Activated T-cell treated with anti-CD3 and anti-CD28 coated beads for 4 hours (primary cell): Measurements from ENCODE around the gene FRMD1.

ENCODE experiments used
- DNase-seq: peaks from one replicate; pipeline ENCODE4 v3.0.0-alpha.2; 2020

FRMD1 gene

GRCh38 chr6:168075787-168076202, 3.2 kb downstream of the FRMD1 start:
- DNase-seq = no peak

GRCh38 chr6:168075216-168075615, 3.8 kb downstream of the FRMD1 start:
- no peak for DNase-seq

- DNase-seq = no peak
These were observed 4.9 kb downstream of the FRMD1 start for GRCh38 chr6:168073937-168074730.

GRCh38 chr6:168072730-168073129, 6.3 kb downstream of the FRMD1 start:
- DNase-seq = no peak

DNA sequence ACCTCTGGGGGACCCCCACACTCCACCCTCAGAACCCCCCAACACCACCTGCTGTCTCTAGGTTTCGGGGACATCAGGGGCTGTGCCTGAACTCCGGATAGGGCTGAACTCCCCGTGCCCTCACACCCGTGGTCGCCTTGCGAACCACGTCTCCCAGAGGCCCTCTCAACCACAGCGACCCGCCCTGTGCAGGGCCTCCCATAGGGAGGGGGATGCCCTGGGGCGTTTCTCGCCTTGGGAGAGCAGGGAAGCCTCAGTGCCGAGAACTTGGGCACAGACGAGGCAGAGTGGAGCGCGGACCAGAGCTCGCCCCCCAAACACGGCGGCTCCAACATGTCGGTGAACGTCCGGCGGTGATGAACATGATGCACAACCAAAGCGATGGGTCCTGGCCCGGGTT, 6.8 kb downstream of the FRMD1 start:
- DNase-seq = no peak

GRCh38 chr6:168071620-168072019, 7.4 kb downstream of the FRMD1 start:
- DNase-seq = no peak

GRCh38 chr6:168070804-168071203, 8.2 kb downstream of the FRMD1 start:
- DNase-seq = no peak

DNA sequence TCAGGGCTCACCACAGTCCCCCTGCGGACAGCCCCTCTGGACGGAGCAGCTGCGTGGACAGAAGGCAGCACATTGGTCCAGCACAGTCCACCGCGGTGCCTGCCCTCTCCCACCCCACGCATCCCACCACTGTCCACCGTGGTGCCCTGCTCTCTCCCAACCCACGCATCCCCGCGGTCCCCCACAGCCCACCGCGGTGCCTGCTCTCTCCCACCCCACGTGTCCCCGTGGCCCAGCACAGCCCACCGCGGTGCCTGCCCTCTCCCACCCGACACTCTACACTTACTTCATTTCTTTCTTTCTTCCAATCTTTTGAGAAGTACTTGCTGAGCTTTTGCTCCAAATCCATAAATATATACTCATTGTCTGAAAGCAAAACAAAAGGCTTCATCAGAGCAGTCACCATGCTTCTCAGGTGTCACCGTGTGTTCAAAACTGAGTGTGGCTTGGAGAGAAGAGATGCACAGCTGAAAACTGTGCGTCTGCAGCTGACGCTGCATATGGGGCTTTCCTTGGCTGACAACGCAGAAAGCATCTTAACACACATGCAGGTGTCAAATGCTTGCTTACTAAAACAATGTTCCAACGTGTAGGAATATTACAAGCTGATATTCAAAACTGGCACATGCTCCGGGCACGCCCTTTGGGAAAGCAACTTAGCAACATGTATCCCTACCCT, 11.8 kb downstream of the FRMD1 start:
- DNase-seq = no peak

- DNase-seq = no peak
These were observed 14.7 kb downstream of the FRMD1 start for GRCh38 chr6:168064226-168064807.

DNA sequence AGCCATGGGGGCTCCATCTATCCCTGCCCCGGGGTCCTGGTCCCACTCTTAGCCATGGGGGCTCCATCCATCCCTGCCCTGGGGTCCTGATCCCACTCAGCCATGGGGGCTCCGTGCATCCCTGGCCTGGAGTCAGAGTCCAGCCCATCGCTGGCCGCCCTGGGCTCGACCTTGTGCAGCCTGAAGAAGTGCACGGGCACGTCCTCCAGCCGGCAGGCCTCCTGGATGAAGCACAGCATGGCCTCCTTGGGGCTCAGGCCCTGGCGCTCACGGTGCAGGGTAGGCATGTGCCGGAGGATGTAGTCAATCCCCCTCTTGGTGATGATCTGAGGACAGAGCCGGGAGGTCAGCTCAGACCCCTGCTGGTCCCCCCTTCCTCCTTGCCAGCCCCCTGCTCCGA, 15.6 kb downstream of the FRMD1 start:
- DNase-seq = no peak

- no peak for DNase-seq
These were observed 16.4 kb downstream of the FRMD1 start for GRCh38 chr6:168062346-168063289.

- DNase-seq = no peak
These were observed 17.5 kb downstream of the FRMD1 start for GRCh38 chr6:168061269-168062210.

GRCh38 chr6:168060521-168060931, 18.5 kb downstream of the FRMD1 start:
- no peak for DNase-seq

GRCh38 chr6:168058691-168059551, 20.1 kb downstream of the FRMD1 start:
- DNase-seq = no peak

DNA sequence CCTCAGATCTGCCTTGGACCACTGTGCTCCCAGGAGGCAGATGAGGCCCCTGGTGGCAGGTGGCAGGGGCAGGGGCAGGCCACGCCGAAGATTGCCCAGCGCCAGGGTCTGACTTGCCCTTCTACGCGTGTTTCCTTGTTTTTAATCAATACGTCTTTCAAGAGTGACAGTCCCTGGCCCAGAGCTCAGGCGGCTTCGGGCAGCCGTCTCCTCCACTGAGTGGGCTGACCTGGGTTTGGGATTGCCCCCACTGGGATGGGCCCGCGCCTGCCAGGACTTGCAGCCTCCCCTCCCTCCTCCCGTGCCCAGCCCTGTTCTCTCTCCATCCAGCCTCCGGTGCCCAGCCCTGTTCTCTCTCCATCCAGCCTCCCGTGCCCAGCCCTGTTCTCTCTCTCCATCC, 21.2 kb downstream of the FRMD1 start:
- no peak for DNase-seq

DNA sequence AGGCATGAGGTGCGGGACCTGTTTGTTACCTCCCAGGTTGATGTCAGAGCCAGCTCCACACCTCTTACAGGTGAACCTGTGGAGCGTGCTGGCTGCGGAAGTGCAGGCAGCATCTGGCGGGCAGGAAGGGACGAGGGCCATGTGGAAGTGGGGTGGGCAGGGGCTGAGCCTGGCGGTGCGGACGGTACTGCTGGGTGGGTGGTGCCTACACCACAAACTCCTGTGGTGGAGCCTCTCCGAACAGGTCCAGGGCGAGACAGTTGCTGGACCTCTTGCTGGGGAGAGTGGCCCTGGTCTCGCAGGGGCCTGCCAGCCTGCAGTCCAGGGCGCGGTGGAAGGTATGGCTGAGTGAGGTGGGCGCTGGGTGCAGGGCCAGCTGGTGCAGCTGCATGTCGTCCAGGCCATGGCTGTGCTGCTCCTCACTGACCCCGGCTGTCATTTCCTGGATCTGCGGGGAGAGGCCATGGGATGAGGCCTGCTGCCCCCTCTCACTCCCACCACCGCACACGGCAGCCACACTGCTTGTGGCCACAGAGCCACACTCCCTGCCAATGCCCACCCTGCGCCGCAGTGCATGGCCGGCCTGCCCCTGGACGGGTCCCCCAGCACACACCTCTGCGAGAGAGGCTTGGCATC, 22.0 kb downstream of the FRMD1 start:
- DNase-seq = no peak

- DNase-seq = no peak
These were observed 23.1 kb downstream of the FRMD1 start for GRCh38 chr6:168055696-168056489.

DNA sequence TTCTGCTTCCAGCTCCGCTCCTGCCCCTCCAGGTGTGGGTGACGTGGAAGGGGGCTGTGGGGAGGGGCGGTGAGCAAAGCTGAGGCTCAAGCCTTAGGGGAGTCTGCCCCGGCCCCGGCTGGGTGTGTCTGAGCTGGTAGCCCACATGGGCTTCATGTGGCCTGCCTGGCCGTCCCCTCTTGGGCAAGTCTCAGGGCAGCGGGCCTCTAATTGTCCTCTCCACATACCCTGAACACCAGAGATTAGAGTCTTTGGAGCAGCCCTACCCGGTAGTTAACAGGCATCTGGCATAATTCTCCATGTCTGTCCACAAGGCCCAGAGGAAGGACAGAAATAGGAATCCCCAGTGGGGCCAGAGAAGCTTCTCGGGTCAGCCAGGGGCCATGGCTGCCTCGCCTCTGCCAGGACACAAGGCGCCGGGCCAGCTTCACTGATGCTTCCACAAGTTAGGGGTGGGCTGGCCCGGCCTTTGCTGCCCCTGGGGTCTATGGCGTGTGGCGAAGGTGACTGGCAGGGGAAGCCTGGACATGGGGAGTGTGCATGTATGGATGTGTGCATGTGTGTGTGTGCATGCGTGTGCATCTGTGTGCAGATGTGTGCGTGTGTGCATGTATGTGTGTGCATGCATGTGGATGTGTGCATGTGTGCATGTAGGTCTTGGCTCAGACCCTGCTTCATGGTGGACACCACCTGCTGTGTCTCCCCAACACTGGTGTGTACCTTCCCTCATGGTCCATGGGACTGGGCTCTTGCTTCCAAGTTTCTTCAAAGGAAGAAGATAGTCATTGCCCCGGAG, 24.0 kb downstream of the FRMD1 start:
- no peak for DNase-seq
